ENCODE measurements around the gene HMGN3.

DNA sequence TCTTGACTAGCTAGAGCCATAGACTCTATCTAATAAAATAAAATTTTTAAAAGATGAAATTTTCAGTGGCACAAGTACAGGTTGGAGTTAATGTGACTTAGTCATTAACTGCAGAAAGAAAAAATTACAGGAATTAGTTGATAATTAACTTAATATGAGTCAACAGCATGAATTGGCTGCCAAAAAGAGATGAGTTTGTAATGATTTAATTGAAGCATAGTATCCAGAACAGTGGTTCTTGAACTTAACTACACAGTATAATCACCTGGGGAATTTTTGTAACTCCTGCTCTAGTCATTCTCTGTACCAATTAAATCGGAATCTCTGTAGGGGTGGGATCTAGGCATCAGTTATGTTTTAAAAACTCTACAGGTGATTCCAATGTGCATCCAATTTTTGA, 46.3 kb upstream of the HMGN3 start:
- TF ChIP-seq, protein P1, sequence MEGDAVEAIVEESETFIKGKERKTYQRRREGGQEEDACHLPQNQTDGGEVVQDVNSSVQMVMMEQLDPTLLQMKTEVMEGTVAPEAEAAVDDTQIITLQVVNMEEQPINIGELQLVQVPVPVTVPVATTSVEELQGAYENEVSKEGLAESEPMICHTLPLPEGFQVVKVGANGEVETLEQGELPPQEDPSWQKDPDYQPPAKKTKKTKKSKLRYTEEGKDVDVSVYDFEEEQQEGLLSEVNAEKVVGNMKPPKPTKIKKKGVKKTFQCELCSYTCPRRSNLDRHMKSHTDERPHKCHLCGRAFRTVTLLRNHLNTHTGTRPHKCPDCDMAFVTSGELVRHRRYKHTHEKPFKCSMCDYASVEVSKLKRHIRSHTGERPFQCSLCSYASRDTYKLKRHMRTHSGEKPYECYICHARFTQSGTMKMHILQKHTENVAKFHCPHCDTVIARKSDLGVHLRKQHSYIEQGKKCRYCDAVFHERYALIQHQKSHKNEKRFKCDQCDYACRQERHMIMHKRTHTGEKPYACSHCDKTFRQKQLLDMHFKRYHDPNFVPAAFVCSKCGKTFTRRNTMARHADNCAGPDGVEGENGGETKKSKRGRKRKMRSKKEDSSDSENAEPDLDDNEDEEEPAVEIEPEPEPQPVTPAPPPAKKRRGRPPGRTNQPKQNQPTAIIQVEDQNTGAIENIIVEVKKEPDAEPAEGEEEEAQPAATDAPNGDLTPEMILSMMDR (IDR thresholded peaks at IDR 0.05; ENCODE audit: poor library complexity) = no peak
- no peak for TF ChIP-seq EZH2 (IDR thresholded peaks at IDR 0.05; ENCODE audit: borderline replicate concordance)
- TF ChIP-seq EZH2phosphoT487 (IDR thresholded peaks at IDR 0.05; ENCODE audit: low read depth, severe bottlenecking, unreplicated experiment) = no peak
